Measurements from ENCODE around the gene PNMA8B. TPM values are rescaled to one million over a fixed set of nuclear protein-coding genes. Genes with fewer than 3 reads are reported as not detected.

The PNMA8B gene
- total RNA-seq, 1 experiment from 2014 or later: not detected

DNA sequence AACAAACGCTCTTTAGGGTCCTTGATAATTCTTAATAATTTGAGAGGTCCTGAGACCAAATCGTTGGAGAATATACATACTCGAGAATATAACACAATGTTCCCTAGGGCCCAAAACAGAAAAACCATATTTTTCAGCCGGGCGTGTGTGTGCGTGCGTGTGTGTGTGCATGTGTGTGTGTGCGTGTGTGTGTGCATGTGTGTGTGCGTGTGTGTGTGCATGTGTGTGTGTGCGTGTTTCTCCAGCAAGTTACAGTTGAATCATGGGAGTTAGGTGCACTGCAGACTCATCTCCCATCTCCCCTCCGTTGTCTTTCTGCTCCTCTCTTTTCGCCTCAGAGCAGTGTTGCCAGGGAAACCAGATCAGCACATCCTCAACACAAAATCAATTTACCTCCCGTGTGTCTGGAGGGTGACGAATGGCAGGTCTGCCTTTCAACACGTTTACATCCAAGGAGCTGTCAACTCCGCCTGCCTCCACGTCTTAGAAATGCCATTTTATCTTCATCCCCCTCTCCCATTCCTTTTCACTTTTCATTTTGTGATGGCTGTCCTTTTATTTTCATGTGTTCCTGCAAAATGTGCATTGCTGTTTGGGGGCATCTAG lies 8.3 kb upstream of the PNMA8B start:
- H3K27me3 ChIP-seq (ENCODE audit: control insufficient read depth, insufficient read depth, low read length): no peaks in the 10 kb centered on the region
- no peaks in the 10 kb centered on the region for H3K36me3 ChIP-seq (ENCODE audit: control insufficient read depth, insufficient read depth, low read length)
- CTCF ChIA-PET: no interaction called here
- no peak for ATAC-seq
- in situ Hi-C loops (cut with HindIII; ENCODE audit: low pct_unique_long_range_greater_than_20kb, low sequenced_read_pairs) (no loop called here), intact Hi-C loops (cut with micrococcal nuclease; ENCODE audit: unreplicated experiment) (no loop called here)
- DNase-seq (ENCODE audit: low read depth, low spot score): no peak
- BruUV-seq (replicated peaks): no TSS peak
- H3K9me3 ChIP-seq (ENCODE audit: control insufficient read depth, insufficient read depth, low read depth, low read length): no peaks in the 10 kb centered on the region
- no peak overlapping the region for H3K27ac ChIP-seq (ENCODE audit: low read length)
- TF ChIP-seq SIN3A (IDR thresholded peaks at IDR 0.05; ENCODE audit: borderline replicate concordance, insufficient read depth, low read depth, low read length) (no peak), TCF7L2 (IDR thresholded peaks at IDR 0.05; ENCODE audit: low read depth, low read length) (no peak), POLR2AphosphoS5 (IDR thresholded peaks at IDR 0.05; ENCODE audit: low read depth, low read length) (no peak)
- TF ChIP-seq, protein P1, sequence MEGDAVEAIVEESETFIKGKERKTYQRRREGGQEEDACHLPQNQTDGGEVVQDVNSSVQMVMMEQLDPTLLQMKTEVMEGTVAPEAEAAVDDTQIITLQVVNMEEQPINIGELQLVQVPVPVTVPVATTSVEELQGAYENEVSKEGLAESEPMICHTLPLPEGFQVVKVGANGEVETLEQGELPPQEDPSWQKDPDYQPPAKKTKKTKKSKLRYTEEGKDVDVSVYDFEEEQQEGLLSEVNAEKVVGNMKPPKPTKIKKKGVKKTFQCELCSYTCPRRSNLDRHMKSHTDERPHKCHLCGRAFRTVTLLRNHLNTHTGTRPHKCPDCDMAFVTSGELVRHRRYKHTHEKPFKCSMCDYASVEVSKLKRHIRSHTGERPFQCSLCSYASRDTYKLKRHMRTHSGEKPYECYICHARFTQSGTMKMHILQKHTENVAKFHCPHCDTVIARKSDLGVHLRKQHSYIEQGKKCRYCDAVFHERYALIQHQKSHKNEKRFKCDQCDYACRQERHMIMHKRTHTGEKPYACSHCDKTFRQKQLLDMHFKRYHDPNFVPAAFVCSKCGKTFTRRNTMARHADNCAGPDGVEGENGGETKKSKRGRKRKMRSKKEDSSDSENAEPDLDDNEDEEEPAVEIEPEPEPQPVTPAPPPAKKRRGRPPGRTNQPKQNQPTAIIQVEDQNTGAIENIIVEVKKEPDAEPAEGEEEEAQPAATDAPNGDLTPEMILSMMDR (IDR thresholded peaks at IDR 0.05): no peak
- TF ChIP-seq, protein P2, sequence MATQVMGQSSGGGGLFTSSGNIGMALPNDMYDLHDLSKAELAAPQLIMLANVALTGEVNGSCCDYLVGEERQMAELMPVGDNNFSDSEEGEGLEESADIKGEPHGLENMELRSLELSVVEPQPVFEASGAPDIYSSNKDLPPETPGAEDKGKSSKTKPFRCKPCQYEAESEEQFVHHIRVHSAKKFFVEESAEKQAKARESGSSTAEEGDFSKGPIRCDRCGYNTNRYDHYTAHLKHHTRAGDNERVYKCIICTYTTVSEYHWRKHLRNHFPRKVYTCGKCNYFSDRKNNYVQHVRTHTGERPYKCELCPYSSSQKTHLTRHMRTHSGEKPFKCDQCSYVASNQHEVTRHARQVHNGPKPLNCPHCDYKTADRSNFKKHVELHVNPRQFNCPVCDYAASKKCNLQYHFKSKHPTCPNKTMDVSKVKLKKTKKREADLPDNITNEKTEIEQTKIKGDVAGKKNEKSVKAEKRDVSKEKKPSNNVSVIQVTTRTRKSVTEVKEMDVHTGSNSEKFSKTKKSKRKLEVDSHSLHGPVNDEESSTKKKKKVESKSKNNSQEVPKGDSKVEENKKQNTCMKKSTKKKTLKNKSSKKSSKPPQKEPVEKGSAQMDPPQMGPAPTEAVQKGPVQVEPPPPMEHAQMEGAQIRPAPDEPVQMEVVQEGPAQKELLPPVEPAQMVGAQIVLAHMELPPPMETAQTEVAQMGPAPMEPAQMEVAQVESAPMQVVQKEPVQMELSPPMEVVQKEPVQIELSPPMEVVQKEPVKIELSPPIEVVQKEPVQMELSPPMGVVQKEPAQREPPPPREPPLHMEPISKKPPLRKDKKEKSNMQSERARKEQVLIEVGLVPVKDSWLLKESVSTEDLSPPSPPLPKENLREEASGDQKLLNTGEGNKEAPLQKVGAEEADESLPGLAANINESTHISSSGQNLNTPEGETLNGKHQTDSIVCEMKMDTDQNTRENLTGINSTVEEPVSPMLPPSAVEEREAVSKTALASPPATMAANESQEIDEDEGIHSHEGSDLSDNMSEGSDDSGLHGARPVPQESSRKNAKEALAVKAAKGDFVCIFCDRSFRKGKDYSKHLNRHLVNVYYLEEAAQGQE (IDR thresholded peaks at IDR 0.05; ENCODE audit: insufficient read depth in 1 of 2, low read depth in 2 of 2, low read length in 1 of 2): no peak
- no peak overlapping the region for H3K4me3 ChIP-seq (ENCODE audit: low read depth in 2 of 2, low read length in 2 of 2)
- POLR2A ChIA-PET: no interaction called here
- H3K4me1 ChIP-seq (ENCODE audit: control insufficient read depth, insufficient read depth, low read length): no peaks in the 10 kb centered on the region

DNA sequence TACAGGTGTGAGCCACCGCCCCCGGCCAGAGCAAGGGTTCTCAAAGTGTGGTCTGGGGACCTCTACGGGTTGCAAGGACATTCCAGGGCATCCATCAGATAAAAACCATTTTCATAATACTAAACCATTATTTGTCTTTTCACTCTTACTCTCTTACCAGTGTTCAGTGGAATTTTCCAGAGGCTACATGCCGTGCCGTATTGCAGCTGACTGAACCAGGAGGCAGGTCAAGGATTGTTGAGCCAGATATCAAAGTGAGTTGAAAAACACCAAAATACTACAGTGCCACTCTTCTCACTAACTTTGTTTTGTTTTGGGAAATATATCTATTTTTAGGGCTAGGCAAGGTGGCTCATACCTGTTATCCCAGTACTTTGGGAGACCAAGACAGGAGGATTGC lies 7.2 kb upstream of the PNMA8B start:
- DNase-seq (ENCODE audit: low read depth, low spot score): no peak
- no peak overlapping the region for H3K4me3 ChIP-seq (ENCODE audit: low read depth in 2 of 2, low read length in 2 of 2)
- H3K4me1 ChIP-seq (ENCODE audit: control insufficient read depth, insufficient read depth, low read length): no peaks in the 10 kb centered on the region
- ATAC-seq: no peak
- TF ChIP-seq, protein P1 (IDR thresholded peaks at IDR 0.05): no peak
- TF ChIP-seq SIN3A (IDR thresholded peaks at IDR 0.05; ENCODE audit: borderline replicate concordance, insufficient read depth, low read depth, low read length) (no peak), POLR2AphosphoS5 (IDR thresholded peaks at IDR 0.05; ENCODE audit: low read depth, low read length) (no peak), TCF7L2 (IDR thresholded peaks at IDR 0.05; ENCODE audit: low read depth, low read length) (no peak)
- TF ChIP-seq, protein P2 (IDR thresholded peaks at IDR 0.05; ENCODE audit: insufficient read depth in 1 of 2, low read depth in 2 of 2, low read length in 1 of 2): no peak
- no peak overlapping the region for H3K27ac ChIP-seq (ENCODE audit: low read length)
- intact Hi-C loops (cut with micrococcal nuclease; ENCODE audit: unreplicated experiment): no loop called here
- H3K36me3 ChIP-seq (ENCODE audit: control insufficient read depth, insufficient read depth, low read length): no peaks in the 10 kb centered on the region
- no TSS peak for BruUV-seq (replicated peaks)
- ChIA-PET POLR2A (interaction anchor here (0.7 kb wide), 1 partner anchor 68 kb away, joined by 12 read pairs; no protein-coding TSS in a partner anchor), CTCF (no interaction called here)
- H3K27me3 ChIP-seq (ENCODE audit: control insufficient read depth, insufficient read depth, low read length): no peaks in the 10 kb centered on the region
- H3K9me3 ChIP-seq (ENCODE audit: control insufficient read depth, insufficient read depth, low read depth, low read length): no peaks in the 10 kb centered on the region
- in situ Hi-C loops (cut with HindIII; ENCODE audit: low pct_unique_long_range_greater_than_20kb, low sequenced_read_pairs): no loop called here

Measured in Panc1 (cell line).